Cardiac muscle cell (in vitro differentiated cells and primary cell): Measurements from ENCODE around the gene CEACAM6. TPM values are rescaled to one million over a fixed set of nuclear protein-coding genes. Genes with fewer than 3 reads are reported as not detected.

ENCODE experiments used
- DNase-seq, 2 donors: peaks; one replicate each; pipeline versions ENCODE4 v3.0.0 to v3.0.0-alpha.2; 2010 to 2017; ENCODE audit warnings: low read depth in 1 of 2, low spot score in 1 of 2
- H3K27ac ChIP-seq: fragments of 200-600 bp; sonication (generic); 2 replicates; pipeline ENCODE4 v1.5.1; 2016
- H3K27me3 ChIP-seq: fragments of 200-600 bp; sonication (generic); 2 replicates; pipeline ENCODE4 v1.6.0; 2016; ENCODE audit warnings: control low read depth
- H3K36me3 ChIP-seq: fragments of 200-600 bp; sonication (generic); 2 replicates; pipeline ENCODE4 v1.5.1; 2016; ENCODE audit warnings: control low read depth
- H3K4me1 ChIP-seq: fragments of 200-600 bp; sonication (generic); 2 replicates; pipeline ENCODE4 v1.8.1; 2017; ENCODE audit warnings: low read depth, mild to moderate bottlenecking, mixed run types
- H3K4me3 ChIP-seq: fragments of 200-600 bp; sonication (generic); 2 replicates; pipeline ENCODE4 v1.5.1; 2016; ENCODE audit warnings: mild to moderate bottlenecking
- H3K9me3 ChIP-seq: fragments of 200-600 bp; sonication (generic); 2 replicates; pipeline ENCODE4 v1.5.1; 2017; ENCODE audit warnings: low read depth, mild to moderate bottlenecking, control low read depth
- CTCF ChIP-seq: IDR thresholded peaks from 2 replicates; pipeline ENCODE4 v1.5.1; 2012; ENCODE audit warnings: low read depth, mild to moderate bottlenecking, low read length
- polyA plus RNA-seq: library from polyadenylated mRNA; unstranded; fragments of >200 nt; fragmentation: Nextera tagmentation; extraction: Ambion mirVana; gene quantifications from 2 replicates; pipeline ENCODE4 v1.2.1, GENCODE V29; 2016
- total RNA-seq: library from RNA; depleted of rRNA; stranded (reverse); fragments of >200 nt; gene quantifications from 2 replicates; pipeline ENCODE4 v1.2.3, GENCODE V29; 2016

Gene CEACAM6
- total and polyA plus RNA-seq, 2 experiments from 2014 or later, result not detected

GRCh38 chr19:41793414-41793727 is 38.0 kb downstream of the CEACAM6 start:
- no peaks in the 10 kb centered on the region for H3K27me3 ChIP-seq
- DNase-seq, result no peak
- H3K9me3 ChIP-seq, result no peaks in the 10 kb centered on the region
- no peaks in the 10 kb centered on the region for H3K36me3 ChIP-seq
- no peak overlapping the region for H3K27ac ChIP-seq
- H3K4me3 ChIP-seq, result no peak overlapping the region
- TF ChIP-seq CTCF, result no peak
- H3K4me1 ChIP-seq, result no peaks in the 10 kb centered on the region

- DNase-seq, result peak; percentile 3 to 41
- H3K27me3 ChIP-seq, result no peaks in the 10 kb centered on the region
- no peak overlapping the region for H3K4me3 ChIP-seq
- H3K4me1 ChIP-seq, result no peaks in the 10 kb centered on the region
- H3K9me3 ChIP-seq, result no peaks in the 10 kb centered on the region
- no peaks in the 10 kb centered on the region for H3K36me3 ChIP-seq
- TF ChIP-seq CTCF, result peak; percentile 86
- no peak overlapping the region for H3K27ac ChIP-seq
These were observed 39.7 kb downstream of the CEACAM6 start for GRCh38 chr19:41795031-41795461.

GRCh38 chr19:41796362-41796761 is 41.0 kb downstream of the CEACAM6 start, which contains the start of gene CEACAM3:
TSS of gene CEACAM3 (plus strand) at chr19:41796587. CDS start at chr19:41796678, 91 bp downstream.
- no peak within 1 kb of the TSS for H3K4me3 ChIP-seq
- H3K36me3 ChIP-seq, result no peaks in the 10 kb centered on the region
- no peaks in the 10 kb centered on the region for H3K4me1 ChIP-seq
- no peak within 1 kb of the TSS for H3K27ac ChIP-seq
- no peak for DNase-seq
- no peaks in the 10 kb centered on the region for H3K27me3 ChIP-seq
- no peak for TF ChIP-seq CTCF
- no peaks in the 10 kb centered on the region for H3K9me3 ChIP-seq

- Histone ChIP-seq H3K27me3 (no peaks in the 10 kb centered on the region), H3K4me1 (no peaks in the 10 kb centered on the region), H3K4me3 (no peak overlapping the region), H3K9me3 (no peaks in the 10 kb centered on the region), H3K27ac (no peak overlapping the region), H3K36me3 (no peaks in the 10 kb centered on the region)
- no peak for DNase-seq
- TF ChIP-seq CTCF, result no peak
These were observed 41.6 kb downstream of the CEACAM6 start for GRCh38 chr19:41796901-41797300.

- no peaks in the 10 kb centered on the region for H3K36me3 ChIP-seq
- H3K4me1 ChIP-seq, result no peaks in the 10 kb centered on the region
- no peak for DNase-seq
- no peak for TF ChIP-seq CTCF
- H3K27me3 ChIP-seq, result no peaks in the 10 kb centered on the region
- H3K4me3 ChIP-seq, result no peak overlapping the region
- no peaks in the 10 kb centered on the region for H3K9me3 ChIP-seq
- H3K27ac ChIP-seq, result no peak overlapping the region
These were observed 44.2 kb downstream of the CEACAM6 start for GRCh38 chr19:41799444-41800000.
